Limb (tissue), 2 donors: ENCODE data around the gene DHRSX.
A peak's percentile ranks its signal among the peaks of the same experiment; 100 is the strongest.
"Not testable (repeated sequence)": the region's sequence is repeated elsewhere in the genome, so short reads cannot be mapped to it uniquely, and the experiment has no call there.

Experiments used
- DNase-seq, 2 donors: peaks; one replicate each; pipeline ENCODE4 v3.0.0-alpha.2; 2016; ENCODE audit errors: extremely low spot score in 2 of 2

The DHRSX gene

DNA sequence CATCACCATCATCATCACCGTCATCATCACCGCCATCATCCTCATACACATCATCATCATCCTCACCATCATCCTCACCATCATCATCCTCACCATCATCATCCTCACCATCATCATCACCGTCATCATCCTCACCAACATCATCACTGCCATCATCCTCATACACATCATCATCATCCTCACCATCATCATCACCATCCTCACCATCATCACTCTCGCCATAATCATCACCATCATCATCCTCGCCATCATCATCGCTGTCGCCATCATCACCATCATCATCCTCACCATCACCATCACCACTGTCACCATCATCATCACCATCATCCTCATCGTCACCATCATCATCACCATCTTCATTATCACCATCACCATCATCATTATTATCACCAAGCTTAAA is 19.8 kb upstream of the DHRSX start:
- no peak for DNase-seq

DNA sequence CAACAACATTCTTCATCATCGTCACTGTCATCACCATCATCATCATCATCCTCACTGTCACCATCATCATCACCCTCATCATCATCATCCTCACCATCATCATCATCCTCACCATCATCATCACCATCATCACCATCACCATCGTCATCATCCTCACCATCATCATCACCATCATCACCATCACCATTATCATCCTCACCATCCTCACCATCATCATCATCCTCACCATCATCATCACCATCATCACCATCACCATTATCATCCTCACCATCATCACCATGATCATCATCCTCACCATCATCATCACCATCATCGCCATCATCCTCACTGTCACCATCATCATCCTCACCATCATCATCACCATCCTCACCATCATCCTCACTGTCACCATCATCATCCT is 18.9 kb upstream of the DHRSX start:
- DNase-seq = not testable (repeated sequence)

DNA sequence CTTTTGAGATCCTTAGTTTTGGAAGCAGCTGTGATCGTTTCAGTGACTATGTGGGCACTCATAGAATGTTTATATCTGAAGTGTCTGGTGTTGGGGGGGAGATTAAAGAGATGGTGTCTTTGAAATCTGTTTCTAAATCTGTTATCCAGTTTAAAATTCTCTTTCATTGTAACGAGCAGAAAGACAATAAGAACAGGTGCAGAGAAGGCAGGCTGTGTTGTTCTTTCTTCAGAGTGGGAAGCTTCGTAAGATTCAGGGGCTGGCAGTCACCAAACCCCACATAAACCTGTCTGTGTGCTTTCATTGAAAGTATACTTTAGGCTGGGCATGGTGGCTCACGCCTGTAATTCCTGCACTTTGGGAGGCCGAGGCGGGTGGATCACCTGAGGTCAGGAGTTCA is 16.3 kb upstream of the DHRSX start:
- no peak for DNase-seq

DNA sequence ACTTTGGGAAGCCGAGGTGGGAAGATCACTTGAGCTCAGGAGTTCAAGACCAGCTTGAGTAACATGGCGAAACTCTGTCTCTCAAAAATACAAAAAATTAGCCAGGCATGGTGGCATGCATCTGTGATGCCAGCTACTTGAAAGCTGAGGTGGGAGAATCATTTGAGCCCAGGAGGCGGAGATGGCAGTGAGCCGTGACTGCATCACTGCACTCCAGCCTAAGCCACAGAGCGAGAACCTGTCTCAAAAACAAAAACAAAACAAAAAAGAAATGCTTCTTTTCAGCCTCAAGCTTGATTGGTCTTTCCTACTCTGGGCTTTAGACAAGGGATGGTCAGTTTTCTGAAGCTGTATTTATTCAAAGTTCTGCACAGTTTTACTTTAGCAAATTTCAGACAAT is 15.8 kb upstream of the DHRSX start:
- no peak for DNase-seq

DNA sequence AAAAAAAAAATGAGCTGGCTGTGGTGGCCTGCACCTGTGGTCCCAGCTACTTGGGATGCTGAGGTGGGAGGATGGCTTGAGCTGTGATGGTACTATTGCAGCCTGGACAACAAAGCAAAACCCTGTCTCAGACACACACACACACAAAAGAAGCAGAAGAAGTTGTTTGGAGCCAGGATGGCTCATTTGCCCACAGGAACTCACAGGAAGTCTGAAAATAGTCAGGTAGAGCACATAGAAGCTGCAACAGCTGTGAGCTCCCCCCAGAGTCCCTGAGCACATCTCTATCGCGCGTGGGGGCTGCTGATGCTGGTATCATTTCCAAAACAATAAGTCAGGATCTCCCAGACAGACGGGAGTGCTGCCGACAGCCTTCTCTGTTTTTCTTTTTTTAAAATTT is 13.4 kb upstream of the DHRSX start:
- DNase-seq = no peak

DNA sequence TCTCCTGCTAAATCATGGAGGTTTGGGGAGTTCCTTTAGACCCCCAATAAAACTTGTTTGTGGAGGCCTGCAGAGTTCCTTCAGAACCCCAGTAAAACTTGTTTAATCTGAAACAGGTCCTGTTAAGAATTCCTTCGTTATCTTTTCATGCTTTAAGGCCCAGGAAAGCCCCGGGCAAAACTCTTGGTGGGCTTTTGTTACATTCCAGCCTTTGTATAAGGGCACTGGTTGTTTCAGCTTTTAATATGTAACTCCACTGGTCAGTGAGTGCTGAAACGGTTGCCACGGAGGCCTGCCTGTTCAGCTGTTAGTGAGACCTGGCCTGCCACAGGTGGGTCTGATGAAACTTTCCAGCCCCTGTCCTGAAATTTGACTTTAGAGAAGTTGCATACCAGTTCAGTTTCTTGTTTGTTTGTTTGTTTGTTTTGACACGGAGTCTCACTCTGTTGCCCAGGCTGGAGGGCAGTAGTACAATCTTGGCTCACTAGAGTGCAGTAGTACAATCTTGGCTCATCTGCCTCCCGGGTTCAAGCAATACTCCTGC is 12.4 kb upstream of the DHRSX start:
- no peak for DNase-seq

DNA sequence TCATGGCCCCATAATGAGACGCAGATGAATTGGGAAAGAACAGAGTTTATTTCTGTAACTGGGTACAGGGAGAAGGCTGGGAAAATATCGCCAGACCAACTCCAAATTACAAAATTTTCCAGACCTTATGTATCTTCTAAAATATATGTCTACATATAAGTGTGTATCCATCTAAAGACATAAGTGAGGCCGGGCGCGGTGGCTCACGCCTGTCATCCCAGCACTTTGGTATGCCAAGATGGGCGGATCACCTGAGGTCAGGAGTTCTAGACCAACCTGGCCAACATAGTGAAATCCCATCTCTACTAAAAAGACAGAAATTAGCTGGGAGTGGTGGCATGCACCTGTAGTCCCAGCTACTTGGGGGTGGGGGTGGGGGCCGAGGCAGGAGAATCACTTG is 11.7 kb upstream of the DHRSX start:
- DNase-seq = no peak

DNA sequence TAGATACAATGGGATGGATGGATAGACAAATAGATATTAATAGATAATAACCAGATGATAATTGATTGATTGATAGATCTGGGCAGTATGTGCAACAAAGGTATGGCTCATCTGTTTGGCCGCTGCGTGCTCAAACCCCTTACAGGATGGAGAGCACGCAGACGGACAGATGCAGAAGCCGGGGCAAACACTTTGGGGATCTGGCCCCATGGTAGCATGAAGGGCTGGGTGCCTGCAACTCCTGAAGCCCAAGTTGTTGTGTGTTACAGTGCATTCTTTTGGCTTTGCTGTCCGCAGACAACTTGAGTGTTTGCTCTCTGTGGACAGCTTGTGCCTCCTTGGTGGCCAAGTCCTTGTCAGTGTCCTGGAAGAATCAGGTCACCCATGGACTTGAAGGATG is 10.6 kb upstream of the DHRSX start:
- no peak for DNase-seq

DNA sequence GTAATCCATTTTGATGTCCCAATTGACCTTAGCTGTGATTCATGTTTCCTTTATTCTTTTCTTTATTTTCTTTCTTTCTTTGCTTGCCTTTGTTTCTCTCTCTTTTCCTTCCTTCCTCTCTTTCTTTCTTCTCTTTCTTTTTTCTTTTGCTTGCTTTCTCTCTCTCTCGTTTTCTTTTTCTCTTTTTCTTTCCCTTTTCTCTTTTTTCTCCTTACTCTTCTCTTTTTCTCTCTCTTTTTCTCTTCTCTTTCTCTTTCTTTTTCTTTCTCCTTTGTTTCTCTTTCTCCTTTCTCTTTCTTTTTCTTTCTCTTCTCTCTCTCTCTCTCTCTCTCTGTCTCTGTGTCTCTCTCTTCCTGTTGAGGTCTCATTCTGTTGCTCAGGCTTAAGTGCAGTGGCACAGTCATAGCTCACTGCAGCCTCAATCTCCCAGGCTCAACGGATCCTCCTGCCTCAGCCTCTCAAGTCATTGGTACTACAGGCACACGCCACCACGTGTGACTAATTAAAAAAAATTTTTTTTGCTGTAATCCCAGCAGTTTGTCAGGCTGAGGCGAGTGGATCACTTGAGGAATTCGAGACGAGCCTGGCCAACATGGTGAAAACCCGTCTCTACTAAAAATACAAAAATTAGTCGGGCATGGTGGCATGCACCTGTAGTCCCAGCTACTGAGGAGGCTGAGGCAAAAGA is 8.0 kb upstream of the DHRSX start:
- DNase-seq = no peak

DNA sequence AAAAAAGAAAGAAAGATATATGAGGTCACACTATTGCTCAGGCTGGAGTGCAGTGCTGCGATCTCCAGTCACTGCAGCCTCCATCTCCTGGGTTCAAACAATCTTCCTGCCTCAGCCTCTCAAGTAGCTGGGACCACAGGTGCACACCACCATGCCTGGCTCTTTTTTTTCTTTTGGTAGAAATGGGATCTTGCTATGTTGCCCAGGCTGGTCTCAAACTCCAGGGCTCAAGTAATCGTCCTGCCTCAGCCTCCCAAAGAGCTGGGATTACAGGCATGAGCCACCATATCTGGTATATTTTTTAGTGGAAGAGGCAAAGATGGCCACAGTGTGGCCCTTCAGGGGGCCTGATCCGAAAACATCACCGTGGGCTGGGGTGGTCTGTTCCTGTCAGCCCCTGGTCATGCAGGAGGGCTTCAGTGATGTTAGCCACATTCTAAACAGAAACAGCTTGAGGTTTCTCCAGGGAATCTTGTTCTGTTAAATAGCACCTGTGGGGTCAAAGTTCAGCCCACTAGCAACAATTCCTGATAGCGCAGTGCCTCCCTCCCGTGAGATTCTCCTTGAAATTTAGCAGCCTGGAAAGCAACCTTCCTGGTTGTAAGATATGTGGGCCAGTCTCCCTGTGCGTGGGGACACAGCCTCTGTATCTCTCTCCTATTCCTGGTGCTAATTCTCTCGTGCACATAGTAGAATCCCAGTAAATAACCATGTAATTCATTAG is 7.3 kb upstream of the DHRSX start:
- no peak for DNase-seq

DNA sequence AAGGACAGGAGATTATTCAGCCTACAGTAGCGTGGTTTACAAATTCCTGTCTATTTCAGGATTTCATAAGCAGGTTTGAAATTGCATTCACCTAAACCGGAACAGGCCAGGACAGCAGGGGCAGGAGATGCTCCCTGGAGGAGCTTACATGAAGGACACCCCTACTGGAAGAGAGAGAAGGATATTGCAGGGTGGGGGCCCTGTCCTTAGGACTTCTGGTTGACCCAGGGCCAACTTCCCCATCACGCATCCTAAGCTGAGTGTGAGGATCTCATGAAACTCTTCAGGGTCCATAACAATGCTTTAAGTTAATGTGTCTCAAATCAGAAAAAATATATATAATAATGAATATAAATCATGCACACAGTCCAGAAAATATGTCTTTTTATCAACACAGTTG is 6.4 kb upstream of the DHRSX start:
- DNase-seq = no peak

DNA sequence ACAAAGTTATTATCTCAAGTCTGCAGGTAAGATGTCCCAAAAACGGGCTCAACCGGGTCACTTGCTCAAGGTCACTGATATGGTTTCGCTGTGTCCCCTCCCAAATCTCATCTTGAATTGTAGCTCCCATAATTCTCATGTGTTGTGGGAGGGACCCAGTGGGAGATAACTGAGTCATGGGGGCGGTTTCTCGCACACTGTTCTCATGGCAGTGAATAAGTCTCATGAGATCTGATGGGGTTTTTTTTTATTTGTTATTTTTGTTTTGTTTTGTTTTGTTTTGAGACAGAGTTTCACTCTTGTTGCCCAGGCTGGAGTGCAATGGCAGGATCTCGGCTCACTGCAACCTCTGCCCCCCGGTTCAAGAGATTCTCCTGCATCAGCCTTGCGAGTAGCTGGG is 4.6 kb upstream of the DHRSX start:
- not testable (repeated sequence) for DNase-seq

DNA sequence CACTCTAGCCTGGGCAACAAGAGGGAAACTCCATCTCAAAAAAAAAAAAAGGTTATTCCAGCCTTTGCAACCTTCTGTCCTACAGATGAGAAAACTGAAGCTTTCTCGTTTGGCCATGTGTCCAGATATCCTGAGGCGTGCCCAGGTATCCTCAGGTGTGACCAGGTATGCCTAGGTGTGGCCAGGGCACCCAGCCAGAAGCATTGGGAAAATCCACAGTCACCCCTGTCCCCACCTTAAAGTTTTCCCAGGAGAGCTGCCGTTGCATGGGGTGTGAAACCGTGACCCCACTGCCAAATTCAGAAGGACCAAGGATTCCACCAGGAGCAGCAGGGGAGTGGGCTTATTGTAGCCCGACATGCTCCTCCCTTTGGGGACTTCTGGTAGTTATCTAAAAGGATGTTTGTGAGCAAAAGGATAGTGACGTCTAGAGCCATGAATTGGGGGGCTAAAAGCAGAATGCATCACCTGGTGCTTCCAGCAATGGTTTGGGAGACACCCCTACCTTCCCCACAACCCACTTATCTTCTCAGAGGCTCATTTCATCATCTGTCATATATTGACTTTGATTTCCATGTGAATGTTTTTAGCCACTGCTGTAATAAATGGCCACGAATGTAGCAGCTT is 4.0 kb upstream of the DHRSX start:
- DNase-seq = no peak

DNA sequence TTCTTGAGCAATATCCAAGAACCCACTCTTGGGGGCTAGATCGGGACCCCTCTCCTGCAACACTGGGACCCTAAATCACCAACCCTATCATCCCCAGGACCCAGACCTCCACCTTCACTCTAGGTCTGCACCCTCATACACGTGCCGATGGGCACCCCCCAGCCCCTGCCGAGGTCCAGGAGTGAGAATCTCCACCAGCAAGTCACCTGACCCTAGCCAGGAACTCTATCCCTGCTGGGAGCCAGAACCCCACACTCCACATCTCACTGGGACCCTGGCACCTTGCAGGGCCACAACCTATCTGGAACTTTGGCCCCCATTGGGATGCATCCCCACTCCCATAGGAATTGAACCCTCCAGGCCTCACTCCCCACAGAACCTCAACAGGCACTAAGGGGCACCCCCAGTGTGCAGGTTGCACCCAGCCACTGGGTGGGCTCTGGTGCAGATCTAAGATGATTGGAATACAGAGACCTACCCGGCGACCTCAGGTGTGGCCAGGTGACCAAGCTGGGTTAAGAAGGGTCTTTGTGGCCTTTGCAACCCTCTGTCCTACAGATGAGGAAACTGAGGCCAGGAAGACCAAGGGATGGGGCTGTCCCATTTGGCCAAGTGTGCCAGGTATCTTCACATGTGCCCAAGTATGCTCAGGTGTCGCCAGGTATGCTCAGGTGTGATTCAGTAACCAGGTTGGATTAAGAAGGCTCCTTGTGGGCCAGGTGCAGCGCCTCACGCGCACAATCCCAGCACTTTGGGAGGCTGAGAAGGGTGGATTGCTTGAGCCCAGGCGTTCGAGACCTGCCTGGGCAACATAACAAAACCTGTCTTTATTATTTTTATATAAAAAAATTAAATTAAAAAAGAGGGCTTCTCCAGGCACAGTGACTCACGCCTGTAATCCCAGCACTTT is 3.1 kb upstream of the DHRSX start:
- DNase-seq = no peak

DNA sequence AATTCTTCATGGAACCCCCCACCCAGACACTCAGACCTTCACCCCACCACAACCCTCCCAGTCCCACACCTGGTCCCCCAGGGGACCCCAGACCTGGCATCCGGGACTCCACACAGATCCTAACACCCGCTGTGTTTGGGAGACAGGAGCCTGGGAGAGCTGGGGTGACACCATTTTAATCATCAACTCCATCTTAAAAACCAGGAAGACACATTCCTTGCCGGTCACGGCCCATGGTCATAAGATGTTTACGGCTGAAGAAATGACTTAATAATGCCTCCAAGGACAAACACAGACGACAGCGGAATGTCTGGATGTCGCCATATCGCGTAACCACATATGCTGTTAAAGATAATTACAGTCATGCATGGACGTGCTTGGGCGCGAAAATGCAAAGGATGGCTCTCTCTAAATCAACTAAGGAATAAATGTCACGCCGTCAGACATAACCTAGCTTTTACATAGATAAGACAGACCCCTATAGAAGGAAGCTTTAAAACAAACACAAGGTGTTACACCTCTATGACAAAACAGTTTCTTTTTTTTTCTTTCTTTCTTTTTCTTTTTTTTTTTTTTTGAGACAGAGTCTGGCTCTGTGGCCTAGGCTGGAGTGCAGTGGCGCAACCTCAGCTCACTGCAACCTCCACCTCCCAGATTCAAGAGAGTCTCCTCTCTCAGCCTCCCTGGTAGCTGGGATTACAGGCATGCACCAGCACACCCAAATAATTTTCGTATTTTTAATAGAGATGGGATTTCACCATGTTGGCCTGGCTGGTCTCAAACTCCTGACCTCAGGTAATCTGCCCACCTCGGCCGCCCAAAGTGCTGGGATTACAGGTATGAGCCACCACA is 2.1 kb upstream of the DHRSX start:
- no peak for DNase-seq

DNA sequence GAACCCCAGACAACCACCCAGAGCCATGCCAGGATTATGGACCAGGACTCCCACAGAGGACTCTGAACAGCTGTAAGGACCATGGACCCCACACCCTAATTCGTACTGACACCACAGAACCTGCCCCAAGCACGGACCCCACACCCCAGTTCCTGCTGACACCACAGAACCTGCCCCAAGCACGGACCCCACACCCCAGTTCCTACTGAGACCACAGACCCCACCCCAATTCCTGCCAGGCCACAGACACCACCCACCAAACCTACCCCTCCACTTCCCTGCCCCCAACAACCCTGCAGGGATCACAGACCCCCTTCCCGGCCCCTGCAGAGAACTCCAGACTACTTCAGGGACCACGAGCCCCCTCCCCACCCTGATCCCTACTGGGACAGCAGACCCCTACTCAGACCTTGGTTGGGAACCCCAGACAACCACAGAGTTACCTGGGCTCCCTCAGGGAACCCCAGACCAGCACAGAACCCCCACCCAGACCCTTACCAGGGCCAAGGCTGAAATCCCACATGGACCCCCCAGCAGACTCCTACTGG is 1.4 kb upstream of the DHRSX start:
- no peak for DNase-seq

DNA sequence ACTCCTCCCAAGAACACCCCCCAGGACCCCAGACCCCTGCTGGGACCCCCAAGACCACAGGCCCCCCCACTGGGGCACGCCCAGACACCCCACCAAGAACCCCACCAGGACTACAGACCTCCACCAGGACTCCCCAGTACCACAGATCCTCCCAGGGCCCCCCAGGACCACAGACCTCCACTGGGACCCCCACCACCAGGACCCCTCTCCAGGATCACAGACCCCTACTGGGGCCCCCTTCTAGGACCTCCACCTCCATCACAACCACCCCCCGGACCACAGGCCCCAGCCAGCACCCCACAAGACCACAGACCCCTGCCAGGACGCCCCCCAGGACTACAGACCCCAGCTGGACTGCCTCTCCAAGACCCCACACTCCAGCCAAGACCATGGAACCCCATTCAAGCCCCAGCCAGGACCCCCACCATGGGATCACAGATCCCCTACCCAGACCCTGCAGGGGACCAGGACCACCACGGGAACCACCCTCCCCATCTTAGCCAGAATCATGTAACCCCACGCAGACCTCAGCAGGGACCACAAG is 855 bp upstream of the DHRSX start:
- no peak for DNase-seq

DNA sequence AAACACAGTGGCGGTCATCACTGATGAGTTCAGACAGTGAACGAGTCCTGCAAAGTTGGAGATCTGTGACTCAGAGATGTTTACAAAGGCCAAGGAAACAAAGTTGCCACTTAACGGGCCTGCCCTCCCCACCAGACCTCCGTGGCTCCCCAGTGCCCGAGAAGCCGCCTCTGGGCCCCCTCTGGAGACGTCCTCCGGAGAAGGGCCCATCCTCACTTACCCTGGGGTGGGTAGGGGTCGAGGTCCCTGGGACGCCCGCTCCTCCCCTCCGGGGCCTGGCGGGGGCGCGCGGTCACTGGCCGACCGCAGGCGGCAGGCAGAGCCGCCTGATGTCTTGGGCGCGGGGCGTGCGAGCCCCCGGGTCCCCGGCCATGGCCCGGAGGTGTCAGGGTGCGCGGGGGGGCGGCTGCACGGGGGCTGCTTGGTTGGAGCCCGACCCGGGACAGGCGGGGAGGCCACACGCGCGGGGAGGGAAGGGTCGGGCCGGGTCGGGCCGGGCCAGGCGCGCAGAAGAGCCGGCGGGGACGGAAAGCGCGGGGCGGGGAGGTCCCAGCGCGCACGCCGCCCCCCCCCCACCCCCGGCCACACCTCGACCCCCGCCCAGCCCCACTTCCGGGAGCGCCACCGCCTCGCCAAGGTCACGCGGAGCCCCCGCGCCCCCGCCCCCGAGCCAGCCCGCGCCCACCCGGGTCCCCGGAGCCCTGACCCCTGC is 529 bp downstream of the DHRSX start:
- DNase-seq = peak in 1 of 2 donors; percentile 78

DNA sequence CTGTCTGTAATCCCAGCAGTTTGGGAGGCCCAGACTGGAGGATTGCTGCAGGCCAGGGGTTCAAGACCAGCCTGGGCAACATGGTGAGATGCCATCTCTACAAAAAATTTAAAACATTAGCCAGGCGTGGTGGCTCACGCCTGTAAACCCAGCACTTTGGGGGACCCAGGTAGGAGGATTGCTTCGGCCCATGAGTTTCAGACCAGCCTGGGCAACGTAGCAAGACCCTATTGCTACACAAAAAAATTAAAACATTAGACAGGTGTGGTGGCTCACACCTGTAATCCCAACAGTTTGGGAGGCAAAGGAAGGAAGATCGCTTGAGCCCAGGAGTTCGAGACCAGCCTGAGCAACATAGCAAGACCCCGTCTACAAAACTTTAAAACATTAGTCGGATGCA is 1.3 kb downstream of the DHRSX start:
- DNase-seq = no peak
